Subcutaneous abdominal adipose tissue (tissue), 5 donors: ENCODE results near the gene SMAD3.

Experiments used
- H3K27ac ChIP-seq: one replicate; pipeline ENCODE4 v1.7.0; 2013; ENCODE audit warnings: low read depth, mild to moderate bottlenecking, inconsistent platforms, low read length, moderate library complexity
- H3K27me3 ChIP-seq, 5 donors: one replicate each; pipeline ENCODE4 v1.7.0; 2013; ENCODE audit warnings: low read length in 5 of 5, inconsistent platforms in 1 of 5; ENCODE audit not compliant: control insufficient read depth in 5 of 5, insufficient read depth in 4 of 5
- H3K36me3 ChIP-seq, 5 donors: one replicate each; pipeline ENCODE4 v1.7.0; 2013; ENCODE audit warnings: low read length in 5 of 5; ENCODE audit not compliant: control insufficient read depth in 5 of 5, insufficient read depth in 5 of 5
- H3K4me1 ChIP-seq, 5 donors: one replicate each; pipeline ENCODE4 v1.7.0; 2013; ENCODE audit warnings: low read length in 5 of 5, mild to moderate bottlenecking in 3 of 5, moderate library complexity in 1 of 5; ENCODE audit not compliant: control insufficient read depth in 5 of 5, insufficient read depth in 5 of 5
- H3K4me3 ChIP-seq, 5 donors: one replicate each; pipeline ENCODE4 v1.7.0; 2013; ENCODE audit warnings: low read length in 5 of 5, low read depth in 1 of 5
- H3K9ac ChIP-seq, 5 donors: one replicate each; pipeline ENCODE4 v1.7.0; 2013; ENCODE audit warnings: low read length in 5 of 5, mild to moderate bottlenecking in 4 of 5, moderate library complexity in 3 of 5
- H3K9me3 ChIP-seq, 5 donors: one replicate each; pipeline ENCODE4 v1.7.0; 2013; ENCODE audit warnings: low read length in 5 of 5; ENCODE audit not compliant: control insufficient read depth in 5 of 5
- donor health status: healthy.
- donor health status: healthy.
- donor health status: healthy.
- donor health status: healthy.
- donor health status: healthy.

Gene SMAD3

GRCh38 chr15:67142092-67142766 is 76.8 kb downstream of the SMAD3 start:
- H3K27ac ChIP-seq = peak overlapping the region; percentile 21
- no peaks in the 10 kb centered on the region for H3K36me3 ChIP-seq
- H3K4me3 ChIP-seq = no peak overlapping the region
- no peaks in the 10 kb centered on the region for H3K27me3 ChIP-seq
- no peak overlapping the region for H3K9ac ChIP-seq
- H3K4me1 ChIP-seq = peaks cover 26 to 91% (median 78%) of the 10 kb centered on the region in 5 donors
- no peaks in the 10 kb centered on the region for H3K9me3 ChIP-seq

GRCh38 chr15:67142767-67143100 is 77.3 kb downstream of the SMAD3 start:
- no peaks in the 10 kb centered on the region for H3K9me3 ChIP-seq
- H3K36me3 ChIP-seq = no peaks in the 10 kb centered on the region
- H3K9ac ChIP-seq = no peak overlapping the region
- H3K4me3 ChIP-seq = no peak overlapping the region
- peak overlapping the region; percentile 21 for H3K27ac ChIP-seq
- H3K4me1 ChIP-seq = peaks cover 23 to 93% (median 78%) of the 10 kb centered on the region in 5 donors
- H3K27me3 ChIP-seq = no peaks in the 10 kb centered on the region

- peak overlapping the region; percentile 21 for H3K27ac ChIP-seq
These were observed 78.2 kb downstream of the SMAD3 start for GRCh38 chr15:67143646-67144045.

GRCh38 chr15:67144609-67145311 is 79.4 kb downstream of the SMAD3 start:
- Histone ChIP-seq H3K4me3 (no peak overlapping the region), H3K27ac (peak overlapping the region; percentile 78), H3K4me1 (peaks cover 22 to 94% (median 81%) of the 10 kb centered on the region in 5 donors), H3K9me3 (no peaks in the 10 kb centered on the region), H3K9ac (peak overlapping the region in 1 of 5 donors; percentile 33), H3K27me3 (no peaks in the 10 kb centered on the region), H3K36me3 (no peaks in the 10 kb centered on the region)

More at GRCh38 chr15:67143646-67144045, 78.2 kb downstream of the SMAD3 start:
- Histone ChIP-seq H3K27me3 (no peaks in the 10 kb centered on the region), H3K9ac (no peak overlapping the region), H3K9me3 (no peaks in the 10 kb centered on the region), H3K4me3 (no peak overlapping the region), H3K4me1 (peaks cover 22 to 93% (median 80%) of the 10 kb centered on the region in 5 donors), H3K36me3 (no peaks in the 10 kb centered on the region)

DNA sequence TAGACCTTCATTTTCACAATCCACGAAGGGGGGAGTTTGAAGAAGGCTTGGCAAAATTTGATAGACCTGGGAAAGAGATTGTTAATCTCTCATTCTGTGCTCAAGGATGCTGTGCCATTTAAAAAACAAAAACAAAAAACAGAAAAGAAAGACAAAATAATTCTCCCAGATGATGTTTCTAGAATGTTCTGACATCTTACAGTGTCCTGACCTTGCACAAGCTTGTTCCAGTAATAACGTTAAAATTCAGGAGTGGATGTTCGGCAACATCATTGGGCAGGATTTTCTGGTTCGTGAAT is 79.9 kb downstream of the SMAD3 start:
- Histone ChIP-seq H3K9ac (no peak overlapping the region), H3K36me3 (no peaks in the 10 kb centered on the region), H3K4me3 (no peak overlapping the region), H3K27ac (peak overlapping the region; percentile 78), H3K9me3 (no peaks in the 10 kb centered on the region), H3K4me1 (peaks cover 27 to 95% (median 83%) of the 10 kb centered on the region in 5 donors), H3K27me3 (peaks cover 0 to under 1% (median 0%) of the 10 kb centered on the region in 5 donors)

DNA sequence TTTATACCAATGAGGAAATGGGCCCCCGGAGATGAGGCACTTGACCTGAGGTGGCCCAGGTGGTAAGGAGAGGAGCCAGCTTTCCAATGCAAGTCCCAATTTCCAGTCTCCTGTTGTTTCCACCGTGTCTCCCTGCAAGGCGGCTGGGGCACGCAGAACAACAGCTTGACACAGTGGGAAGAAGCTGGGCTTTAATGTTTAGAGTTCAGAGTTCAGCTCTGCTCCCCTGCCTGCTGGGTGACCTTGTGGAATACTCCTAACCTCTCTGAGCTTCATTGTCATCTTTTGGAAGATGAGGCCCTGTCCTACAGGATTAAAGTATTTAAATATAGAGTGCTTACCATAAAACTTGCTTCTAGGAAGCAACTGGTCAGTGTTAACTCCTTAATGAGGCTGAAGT is 80.3 kb downstream of the SMAD3 start:
- Histone ChIP-seq H3K9me3 (peaks cover 0 to 2% (median 0%) of the 10 kb centered on the region in 5 donors), H3K4me1 (peaks cover 27 to 94% (median 80%) of the 10 kb centered on the region in 5 donors), H3K27ac (peak overlapping the region; percentile 78), H3K9ac (no peak overlapping the region), H3K36me3 (no peaks in the 10 kb centered on the region), H3K4me3 (no peak overlapping the region), H3K27me3 (peaks cover 0 to 4% (median 0%) of the 10 kb centered on the region in 5 donors)

GRCh38 chr15:67146234-67146633 is 80.8 kb downstream of the SMAD3 start:
- Histone ChIP-seq H3K9ac (peak overlapping the region in 2 of 5 donors; percentile 9 to 57), H3K27ac (peak overlapping the region; percentile 78), H3K36me3 (no peaks in the 10 kb centered on the region), H3K27me3 (peaks cover 0 to 4% (median 0%) of the 10 kb centered on the region in 5 donors), H3K9me3 (peaks cover 0 to 2% (median 0%) of the 10 kb centered on the region in 5 donors), H3K4me3 (no peak overlapping the region), H3K4me1 (peaks cover 25 to 89% (median 78%) of the 10 kb centered on the region in 5 donors)

DNA sequence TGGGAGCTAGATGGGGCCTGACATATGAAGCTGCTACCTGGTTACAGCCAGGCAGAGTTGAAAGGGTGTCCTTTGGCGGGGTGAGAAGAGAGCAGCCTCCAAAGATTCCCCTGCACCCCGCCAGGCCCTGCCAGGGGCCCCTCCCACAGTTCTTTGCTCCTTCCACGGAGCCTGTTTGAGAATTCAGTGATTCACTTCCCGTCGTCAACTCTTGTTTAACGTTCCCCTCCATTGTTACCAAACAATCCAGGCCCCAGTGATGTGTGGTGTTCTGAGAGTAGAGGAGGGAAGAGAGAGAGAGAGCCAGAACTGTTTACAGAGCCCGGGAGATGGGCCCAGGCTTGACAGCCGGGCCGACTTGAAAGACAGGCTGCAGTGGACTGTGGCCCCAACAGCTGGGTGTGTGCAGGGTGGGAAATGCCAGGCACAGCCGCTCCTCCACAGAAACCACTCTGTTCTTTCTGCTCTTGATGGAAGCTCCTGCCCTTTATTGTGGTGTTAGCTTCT is 81.5 kb downstream of the SMAD3 start:
- Histone ChIP-seq H3K4me1 (peaks cover 25 to 82% (median 71%) of the 10 kb centered on the region in 5 donors), H3K36me3 (no peaks in the 10 kb centered on the region), H3K9ac (peak overlapping the region in 3 of 5 donors; percentile 9 to 57 (median 39)), H3K9me3 (peaks cover 0 to 2% (median 0%) of the 10 kb centered on the region in 5 donors), H3K27me3 (peaks cover 0 to 4% (median 0%) of the 10 kb centered on the region in 5 donors), H3K27ac (peak overlapping the region; percentile 78), H3K4me3 (no peak overlapping the region)

GRCh38 chr15:67147396-67147949 is 82.1 kb downstream of the SMAD3 start:
- no peak overlapping the region for H3K4me3 ChIP-seq
- peaks cover 25 to 77% (median 66%) of the 10 kb centered on the region in 5 donors for H3K4me1 ChIP-seq
- peaks cover 0 to 2% (median 0%) of the 10 kb centered on the region in 5 donors for H3K9me3 ChIP-seq
- peak overlapping the region; percentile 78 for H3K27ac ChIP-seq
- H3K36me3 ChIP-seq = peaks cover 0 to 2% (median 0%) of the 10 kb centered on the region in 5 donors
- peaks cover 0 to 4% (median 0%) of the 10 kb centered on the region in 5 donors for H3K27me3 ChIP-seq
- H3K9ac ChIP-seq = peak overlapping the region in 3 of 5 donors; percentile 9 to 39 (median 29)
